Gastrocnemius medialis (tissue), 4 donors: ENCODE results near the gene MRM2. TPM values are rescaled to one million over a fixed set of nuclear protein-coding genes. Genes with fewer than 3 reads are reported as not detected.

Source experiments
- ATAC-seq, 2 donors: fragments of 150-250 bp; one replicate each; pipeline ENCODE4 v1.9.1; 2016
- DNase-seq, 2 donors: peaks; one replicate each; pipeline ENCODE4 v3.0.0-alpha.2; 2019
- H3K27ac ChIP-seq, 4 donors: fragments of 200-600 bp; sonication (generic); 1 replicate in 1 of 4; 2 replicates in 3 of 4; pipeline ENCODE4 v1.5.1; 2016 to 2018; ENCODE audit warnings: mild to moderate bottlenecking in 2 of 4, moderate library complexity in 1 of 4
- H3K27me3 ChIP-seq, 3 donors: fragments of 200-600 bp; sonication (generic) in 2 of 3; 1 replicate in 1 of 3; 2 replicates in 2 of 3; pipeline versions ENCODE4 v1.5.1 to v1.6.0; 2016 to 2019; ENCODE audit warnings: mild to moderate bottlenecking in 1 of 3, moderate library complexity in 1 of 3
- H3K36me3 ChIP-seq, 2 donors: fragments of 200-600 bp; sonication (generic) in 1 of 2; one replicate each; pipeline ENCODE4 v1.5.1; 2017 to 2018
- H3K4me1 ChIP-seq, 2 donors: fragments of 200-600 bp; sonication (generic) in 1 of 2; one replicate each; pipeline ENCODE4 v1.5.1; 2016 to 2017; ENCODE audit warnings: mild to moderate bottlenecking in 2 of 2
- H3K4me3 ChIP-seq, 4 donors: fragments of 200-600 bp; sonication (generic) in 3 of 4; 1 replicate in 1 of 4; 2 replicates in 3 of 4; pipeline ENCODE4 v1.5.1; 2016 to 2019; ENCODE audit warnings: mild to moderate bottlenecking in 2 of 4
- H3K9me3 ChIP-seq, 3 donors: fragments of 200-600 bp; sonication (generic) in 2 of 3; 1 replicate in 1 of 3; 2 replicates in 2 of 3; pipeline ENCODE4 v1.5.1; 2016 to 2019
- POLR2A ChIP-seq, 2 donors: fragments of 450-650 bp; IDR thresholded peaks; one replicate each; pipeline ENCODE4 v1.6.1; 2017; ENCODE audit warnings: antibody characterized with exemption in 2 of 2, mild to moderate bottlenecking in 2 of 2, moderate library complexity in 2 of 2
- in situ Hi-C, 4 donors: fragments of 200-750 bp; cut with MboI; loops; one replicate each; pipeline versions ENCODE4 v1.15.0 to v1.8.0; 2017; ENCODE audit warnings: low sequenced_read_pairs in 4 of 4
- intact Hi-C: fragments of 100-400 bp; cut with DNase I; formaldehyde crosslinking; loops from one replicate; pipeline ENCODE4 v1.15.1; 2023; ENCODE audit warnings: low total_unique reads
- total RNA-seq, 4 donors: library from RNA; depleted of rRNA; stranded (reverse); fragments of >200 nt; gene quantifications; one replicate each; pipeline versions ENCODE4 v1.1.0 to v1.2.3, GENCODE V29; 2016
- TF ChIP-seq, protein P1 (sequence below), 5 experiments: fragments of 450-650 bp in 3 of 5; fragments of 200-600 bp in 2 of 5; sonication (generic) in 2 of 5; IDR thresholded peaks in 4 of 5; conservative IDR thresholded peaks in 1 of 5; 1 replicate in 4 of 5; 2 replicates in 1 of 5; pipeline ENCODE4 v1.5.1; 2016 to 2019; ENCODE audit warnings: antibody characterized with exemption in 5 of 5, mild to moderate bottlenecking in 3 of 5, moderate library complexity in 3 of 5

The MRM2 gene
- total RNA-seq, 4 donors from 2014 or later: 14.1 to 41.7 (median 16.9) TPM

DNA sequence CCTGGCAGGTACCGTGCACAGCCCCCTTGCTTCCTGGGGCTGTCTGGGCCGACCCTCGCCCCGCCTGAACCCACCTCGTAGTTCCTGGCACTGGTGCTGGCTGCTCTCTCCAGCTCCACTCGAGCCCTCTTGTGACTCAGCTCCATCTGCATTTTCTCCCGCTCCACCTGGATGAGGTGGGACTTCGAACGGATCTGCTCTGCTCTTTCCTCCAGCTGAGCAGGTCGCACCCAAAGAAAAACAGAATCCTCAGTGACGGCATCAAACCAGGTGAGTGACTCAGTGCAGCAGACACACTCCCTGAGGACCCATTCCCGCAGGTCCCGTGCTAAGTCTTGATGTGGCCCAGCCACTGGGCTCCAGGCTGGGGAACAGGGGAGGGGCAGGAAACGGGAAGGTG, 16.7 kb downstream of the MRM2 start:
- H3K4me1 ChIP-seq: peaks cover 14 to 20% of the 10 kb centered on the region in 2 donors
- intact Hi-C loops: no loop called here
- peaks cover 0 to 38% of the 10 kb centered on the region in 2 donors for H3K36me3 ChIP-seq
- peak overlapping the region; percentile 49 to 82 (median 74) for H3K27ac ChIP-seq
- in situ Hi-C loops: no loop called here
- no peak overlapping the region for H3K4me3 ChIP-seq
- H3K9me3 ChIP-seq: no peaks in the 10 kb centered on the region
- ATAC-seq (peak; percentile 20 to 42), DNase-seq (no peak)
- no peaks in the 10 kb centered on the region for H3K27me3 ChIP-seq
- no peak for TF ChIP-seq POLR2A (IDR thresholded peaks at IDR 0.05)
- TF ChIP-seq, protein P1, sequence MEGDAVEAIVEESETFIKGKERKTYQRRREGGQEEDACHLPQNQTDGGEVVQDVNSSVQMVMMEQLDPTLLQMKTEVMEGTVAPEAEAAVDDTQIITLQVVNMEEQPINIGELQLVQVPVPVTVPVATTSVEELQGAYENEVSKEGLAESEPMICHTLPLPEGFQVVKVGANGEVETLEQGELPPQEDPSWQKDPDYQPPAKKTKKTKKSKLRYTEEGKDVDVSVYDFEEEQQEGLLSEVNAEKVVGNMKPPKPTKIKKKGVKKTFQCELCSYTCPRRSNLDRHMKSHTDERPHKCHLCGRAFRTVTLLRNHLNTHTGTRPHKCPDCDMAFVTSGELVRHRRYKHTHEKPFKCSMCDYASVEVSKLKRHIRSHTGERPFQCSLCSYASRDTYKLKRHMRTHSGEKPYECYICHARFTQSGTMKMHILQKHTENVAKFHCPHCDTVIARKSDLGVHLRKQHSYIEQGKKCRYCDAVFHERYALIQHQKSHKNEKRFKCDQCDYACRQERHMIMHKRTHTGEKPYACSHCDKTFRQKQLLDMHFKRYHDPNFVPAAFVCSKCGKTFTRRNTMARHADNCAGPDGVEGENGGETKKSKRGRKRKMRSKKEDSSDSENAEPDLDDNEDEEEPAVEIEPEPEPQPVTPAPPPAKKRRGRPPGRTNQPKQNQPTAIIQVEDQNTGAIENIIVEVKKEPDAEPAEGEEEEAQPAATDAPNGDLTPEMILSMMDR (IDR thresholded peaks at IDR 0.05 in 4 of 5, conservative IDR thresholded peaks at IDR 0.05 in 1 of 5): no peak

DNA sequence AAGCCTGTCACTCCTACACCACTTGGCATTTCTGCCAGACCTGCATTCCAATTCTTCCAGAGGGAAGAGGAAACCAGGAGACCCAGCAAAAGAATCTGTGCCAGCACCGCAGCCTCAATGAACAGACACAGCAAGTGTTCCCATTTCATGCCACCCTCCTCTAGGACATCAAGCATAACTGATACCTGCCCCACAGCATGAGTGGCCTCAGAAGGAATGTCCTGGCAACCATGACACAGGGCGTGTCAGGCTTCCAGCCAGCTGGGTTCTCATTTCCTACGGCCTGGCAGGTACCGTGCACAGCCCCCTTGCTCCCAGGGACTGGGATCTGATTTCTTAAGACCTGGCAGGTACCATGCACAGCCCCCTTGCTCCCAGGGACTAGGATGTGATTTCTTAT, 17.1 kb downstream of the MRM2 start:
- in situ Hi-C loops (loop anchor here in 2 of 4 donors (25.0 kb wide), 2 partner anchors 563 to 638 kb away; partner anchors contain the start of gene ELFN1 (in 1 of the 2)), intact Hi-C loops (no loop called here)
- ATAC-seq (peak; percentile 93 to 96), DNase-seq (peak; percentile 58 to 80)
- peaks cover 14 to 20% of the 10 kb centered on the region in 2 donors for H3K4me1 ChIP-seq
- peaks cover 0 to 35% of the 10 kb centered on the region in 2 donors for H3K36me3 ChIP-seq
- no peaks in the 10 kb centered on the region for H3K9me3 ChIP-seq
- no peaks in the 10 kb centered on the region for H3K27me3 ChIP-seq
- no peak for TF ChIP-seq POLR2A (IDR thresholded peaks at IDR 0.05)
- TF ChIP-seq, protein P1 (IDR thresholded peaks at IDR 0.05 in 4 of 5, conservative IDR thresholded peaks at IDR 0.05 in 1 of 5): no peak
- H3K4me3 ChIP-seq: peak overlapping the region in 1 of 4 donors; percentile 5
- peak overlapping the region; percentile 69 to 82 (median 78) for H3K27ac ChIP-seq

GRCh38 chr7:2224491-2224928, 17.5 kb downstream of the MRM2 start:
- in situ Hi-C loops (loop anchor here in 2 of 4 donors (25.0 kb wide), 2 partner anchors 562 to 637 kb away; partner anchors contain the start of gene ELFN1 (in 1 of the 2)), intact Hi-C loops (no loop called here)
- TF ChIP-seq, protein P1 (IDR thresholded peaks at IDR 0.05 in 4 of 5, conservative IDR thresholded peaks at IDR 0.05 in 1 of 5): no peak
- no peak for TF ChIP-seq POLR2A (IDR thresholded peaks at IDR 0.05)
- H3K9me3 ChIP-seq: no peaks in the 10 kb centered on the region
- H3K4me3 ChIP-seq: peak overlapping the region in 1 of 4 donors; percentile 5
- ATAC-seq: peak; percentile 48 to 69
- peaks cover 14 to 20% of the 10 kb centered on the region in 2 donors for H3K4me1 ChIP-seq
- H3K36me3 ChIP-seq: peaks cover 0 to 33% of the 10 kb centered on the region in 2 donors
- H3K27ac ChIP-seq: peak overlapping the region; percentile 69 to 82 (median 78)
- H3K27me3 ChIP-seq: no peaks in the 10 kb centered on the region
- DNase-seq: peak; percentile 46 to 52

- in situ Hi-C loops: loop anchor here in 2 of 4 donors (25.0 kb wide), 2 partner anchors 561 to 636 kb away; partner anchors contain the start of gene ELFN1 (in 1 of the 2)
- no peak for DNase-seq
- H3K9me3 ChIP-seq: no peaks in the 10 kb centered on the region
- ATAC-seq: no peak
- peaks cover 0 to 32% of the 10 kb centered on the region in 2 donors for H3K36me3 ChIP-seq
- no peaks in the 10 kb centered on the region for H3K27me3 ChIP-seq
- H3K27ac ChIP-seq: no peak overlapping the region
- TF ChIP-seq, protein P1 (IDR thresholded peaks at IDR 0.05 in 4 of 5, conservative IDR thresholded peaks at IDR 0.05 in 1 of 5): no peak
- no peak for TF ChIP-seq POLR2A (IDR thresholded peaks at IDR 0.05)
- peaks cover 14 to 20% of the 10 kb centered on the region in 2 donors for H3K4me1 ChIP-seq
- H3K4me3 ChIP-seq: no peak overlapping the region
- intact Hi-C loops: no loop called here
These were observed 18.7 kb downstream of the MRM2 start for GRCh38 chr7:2223321-2223720.
